Naive thymus-derived CD4-positive, alpha-beta T cell (primary cell): ENCODE data around the gene SLC43A1. TPM values are rescaled to one million over a fixed set of nuclear protein-coding genes. Genes with fewer than 3 reads are reported as not detected.

Experiments
- ATAC-seq: fragments of 150-1000 bp; cut with Tn5 transposase; 2 replicates; pipeline ENCODE4 v1.10.0; 2021; ENCODE audit warnings: mild to moderate bottlenecking, moderate library complexity
- CTCF ChIA-PET: fragments of 350-600 bp; sonication (Branson Sonifier 250); formaldehyde crosslinking; loops from one replicate; lab custom pipeline; 2021; ENCODE audit warnings: antibody characterized with exemption; lab: Charles Lee
- POLR2A ChIA-PET: fragments of 350-600 bp; sonication (Branson Sonifier 250); formaldehyde crosslinking; loops from one replicate; lab custom pipeline; 2021; ENCODE audit warnings: antibody characterized with exemption, inconsistent platforms; lab: Charles Lee
- DNase-seq, 9 donors: peaks; one replicate each; pipeline versions ENCODE4 v3.0.0 to v3.0.0-alpha.2; 2020 to 2022; ENCODE audit warnings: mixed read lengths in 1 of 9
- H3K27ac ChIP-seq: one replicate; pipeline ENCODE4 v1.7.0; 2013; ENCODE audit warnings: mild to moderate bottlenecking, low read depth, low read length, moderate library complexity
- H3K27me3 ChIP-seq, 2 donors: one replicate each; pipeline ENCODE4 v1.7.0; 2013; ENCODE audit warnings: low read length in 2 of 2, mild to moderate bottlenecking in 2 of 2, moderate library complexity in 2 of 2; ENCODE audit not compliant: control insufficient read depth in 2 of 2, insufficient read depth in 2 of 2
- H3K36me3 ChIP-seq, 3 experiments: 1 replicate in 2 of 3; 2 replicates in 1 of 3; pipeline ENCODE4 v1.7.0; 2013; ENCODE audit warnings: low read length in 3 of 3, mild to moderate bottlenecking in 3 of 3, moderate library complexity in 1 of 3; ENCODE audit not compliant: insufficient read depth in 3 of 3, control insufficient read depth in 2 of 3
- H3K4me1 ChIP-seq, 2 donors: one replicate each; pipeline ENCODE4 v1.7.0; 2013; ENCODE audit warnings: low read length in 2 of 2, mild to moderate bottlenecking in 2 of 2, moderate library complexity in 1 of 2; ENCODE audit not compliant: control insufficient read depth in 2 of 2, insufficient read depth in 2 of 2
- H3K4me3 ChIP-seq: 2 replicates; pipeline ENCODE4 v1.7.0; 2013; ENCODE audit warnings: mild to moderate bottlenecking, low read length
- H3K9me3 ChIP-seq, 3 experiments: 1 replicate in 2 of 3; 2 replicates in 1 of 3; pipeline ENCODE4 v1.7.0; 2013; ENCODE audit warnings: low read length in 3 of 3; ENCODE audit not compliant: control insufficient read depth in 2 of 3
- H3K27ac Mint-ChIP-seq, 9 donors: one replicate each; pipeline ENCODE4 v1.8.0; 2020 to 2022; ENCODE audit warnings: mixed read lengths in 9 of 9, mild to moderate bottlenecking in 8 of 9, moderate library complexity in 5 of 9, inconsistent platforms in 2 of 9
- H3K27me3 Mint-ChIP-seq, 5 donors: one replicate each; pipeline ENCODE4 v1.8.0; 2021 to 2022; ENCODE audit warnings: mixed read lengths in 5 of 5, mild to moderate bottlenecking in 1 of 5
- H3K36me3 Mint-ChIP-seq, 5 donors: one replicate each; pipeline ENCODE4 v1.8.0; 2020 to 2022; ENCODE audit warnings: mixed read lengths in 5 of 5, mild to moderate bottlenecking in 3 of 5, inconsistent platforms in 1 of 5
- H3K4me1 Mint-ChIP-seq, 7 donors: one replicate each; pipeline ENCODE4 v1.8.0; 2020 to 2022; ENCODE audit warnings: mixed read lengths in 7 of 7, mild to moderate bottlenecking in 3 of 7, inconsistent platforms in 1 of 7
- H3K4me3 Mint-ChIP-seq, 10 donors: one replicate each; pipeline ENCODE4 v1.8.0; 2020 to 2022; ENCODE audit warnings: mild to moderate bottlenecking in 10 of 10, mixed read lengths in 10 of 10, moderate library complexity in 6 of 10, inconsistent platforms in 2 of 10
- H3K9me3 Mint-ChIP-seq, 11 donors: one replicate each; pipeline ENCODE4 v1.8.0; 2020 to 2022; ENCODE audit warnings: mixed read lengths in 11 of 11, mild to moderate bottlenecking in 4 of 11, inconsistent platforms in 1 of 11, moderate library complexity in 1 of 11
- intact Hi-C, 2 donors: fragments of 100-400 bp; cut with micrococcal nuclease; formaldehyde crosslinking; loops; one replicate each; pipeline ENCODE4 v1.15.1; 2023
- polyA plus RNA-seq, 2 donors: library from polyadenylated mRNA; unstranded; fragments of 300-500 nt; fragmentation: Illumina TruSeq; gene quantifications; one replicate each; pipeline ENCODE4 v1.2.3, GENCODE V29; 2021
- total RNA-seq, 6 experiments: library from RNA in 5 of 6; stranded (reverse) in 5 of 6; gene quantifications; 1 replicate in 5 of 6; 2 replicates in 1 of 6; pipeline ENCODE4 v1.2.3 and lab custom pipeline; 2021 to 2026

Gene SLC43A1
- total and polyA plus RNA-seq, 7 experiments from 2014 or later = 10.1 to 19.2 (median 15.4) TPM

- POLR2A ChIA-PET = no interaction called here
These were observed 80.6 kb downstream of the SLC43A1 start for GRCh38 chr11:57434640-57435546.

More at GRCh38 chr11:57434640-57435546, 80.6 kb downstream of the SLC43A1 start:
- CTCF ChIA-PET = no interaction called here
- H3K4me3 Mint-ChIP-seq = no peak overlapping the region
- DNase-seq = no peak
- H3K27ac Mint-ChIP-seq = no peak overlapping the region
- Histone ChIP-seq H3K27ac (no peak overlapping the region), H3K27me3 (no peaks in the 10 kb centered on the region), H3K9me3 (no peaks in the 10 kb centered on the region), H3K4me1 (no peaks in the 10 kb centered on the region), H3K4me3 (no peak overlapping the region), H3K36me3 (no peaks in the 10 kb centered on the region)
- no peaks in the 10 kb centered on the region for H3K36me3 Mint-ChIP-seq
- H3K27me3 Mint-ChIP-seq = peaks cover 0 to 5% (median 0%) of the 10 kb centered on the region in 5 donors
- ATAC-seq = peak; percentile 44
- intact Hi-C loops = no loop called here
- H3K9me3 Mint-ChIP-seq = no peaks in the 10 kb centered on the region
- H3K4me1 Mint-ChIP-seq = peaks cover 0 to 10% (median 0%) of the 10 kb centered on the region in 7 donors

Other genes with a start within 250 kb of the SLC43A1 start
- 10 to 100 TPM; 11.2 to 22.0 (median 15.9) TPM for gene TNKS1BP1, start 190.8 kb downstream of the SLC43A1 start, total RNA-seq
- gene TNKS1BP1, start 190.8 kb downstream of the SLC43A1 start, polyA plus RNA-seq = 1 to 10 TPM; 2.8 to 7.5 TPM
- gene SSRP1, start 179.8 kb downstream of the SLC43A1 start, total RNA-seq = 100 to 1,000 TPM in 1 of 5 experiments, 10 to 100 TPM in 4; 46.9 to 146 (median 70.1) TPM
- 10 to 100 TPM; 34.3 to 48.9 TPM for gene SSRP1, start 179.8 kb downstream of the SLC43A1 start, polyA plus RNA-seq
- not detected for gene P2RX3, start 177.3 kb downstream of the SLC43A1 start, total RNA-seq
- gene P2RX3, start 177.3 kb downstream of the SLC43A1 start, polyA plus RNA-seq = not detected
- gene PRG3, start 134.6 kb downstream of the SLC43A1 start, total RNA-seq = not detected
- not detected for gene PRG3, start 134.6 kb downstream of the SLC43A1 start, polyA plus RNA-seq
- 1 to 10 TPM in 1 of 5 experiments, under 1 TPM in 2, not detected in 2; 0.44 to 1.7 (median 0.48) TPM for gene PRG2, start 125.1 kb downstream of the SLC43A1 start, total RNA-seq
- not detected for gene PRG2, start 125.1 kb downstream of the SLC43A1 start, polyA plus RNA-seq
- 10 to 100 TPM; 10.5 to 67.9 (median 12.2) TPM for gene SLC43A3, start 88.6 kb downstream of the SLC43A1 start, total RNA-seq
- gene SLC43A3, start 88.6 kb downstream of the SLC43A1 start, polyA plus RNA-seq = 10 to 100 TPM; 10.0 to 16.7 TPM
- gene RTN4RL2, start 55.2 kb downstream of the SLC43A1 start, total RNA-seq = under 1 TPM in 3 of 5 experiments, not detected in 2; 0.19 to 0.47 (median 0.27) TPM
- under 1 TPM; 0.08 to 0.44 TPM for gene RTN4RL2, start 55.2 kb downstream of the SLC43A1 start, polyA plus RNA-seq
- 10 to 100 TPM; 23.7 to 52.8 (median 34.7) TPM for gene TIMM10, start 15.1 kb upstream of the SLC43A1 start, total RNA-seq
- gene TIMM10, start 15.1 kb upstream of the SLC43A1 start, polyA plus RNA-seq = 10 to 100 TPM; 76.5 to 79.4 TPM
- gene SMTNL1, start 21.9 kb upstream of the SLC43A1 start, total RNA-seq = not detected
- under 1 TPM; 0.28 to 0.44 TPM for gene SMTNL1, start 21.9 kb upstream of the SLC43A1 start, polyA plus RNA-seq
- 100 to 1,000 TPM in 1 of 5 experiments, 10 to 100 TPM in 4; 51.1 to 326 (median 64.2) TPM for gene UBE2L6, start 52.0 kb upstream of the SLC43A1 start, total RNA-seq
- 100 to 1,000 TPM; 236 to 238 TPM for gene UBE2L6, start 52.0 kb upstream of the SLC43A1 start, polyA plus RNA-seq
- 1 to 10 TPM in 1 of 5 experiments, under 1 TPM in 2, not detected in 2; 0.21 to 3.7 (median 0.97) TPM for gene SERPING1, start 82.0 kb upstream of the SLC43A1 start, total RNA-seq
- gene SERPING1, start 82.0 kb upstream of the SLC43A1 start, polyA plus RNA-seq = not detected
- gene YPEL4, start 134.2 kb upstream of the SLC43A1 start, total RNA-seq = 10 to 100 TPM in 2 of 5 experiments, 1 to 10 TPM in 2, under 1 TPM in 1; 0.70 to 13.4 (median 4.3) TPM
- under 1 TPM; 0.15 to 0.18 TPM for gene YPEL4, start 134.2 kb upstream of the SLC43A1 start, polyA plus RNA-seq
- 10 to 100 TPM; 12.8 to 18.5 (median 14.7) TPM for gene CLP1, start 142.1 kb upstream of the SLC43A1 start, total RNA-seq
- gene CLP1, start 142.1 kb upstream of the SLC43A1 start, polyA plus RNA-seq = 10 to 100 TPM; 10.1 to 10.3 TPM
- gene ZDHHC5, start 152.4 kb upstream of the SLC43A1 start, total RNA-seq = 10 to 100 TPM; 51.4 to 82.2 (median 59.1) TPM
- gene ZDHHC5, start 152.4 kb upstream of the SLC43A1 start, polyA plus RNA-seq = 10 to 100 TPM; 26.9 to 44.5 TPM
- 10 to 100 TPM; 10.2 to 15.6 (median 12.4) TPM for gene MED19, start 196.5 kb upstream of the SLC43A1 start, total RNA-seq
- 10 to 100 TPM; 12.4 to 13.8 TPM for gene MED19, start 196.5 kb upstream of the SLC43A1 start, polyA plus RNA-seq
- 10 to 100 TPM; 43.0 to 67.3 (median 64.8) TPM for gene TMX2, start 196.9 kb upstream of the SLC43A1 start, total RNA-seq
- gene TMX2, start 196.9 kb upstream of the SLC43A1 start, polyA plus RNA-seq = 10 to 100 TPM; 79.0 to 91.2 TPM
- 100 to 1,000 TPM in 3 of 5 experiments, 10 to 100 TPM in 2; 93.6 to 193 (median 124) TPM for gene SELENOH, start 225.8 kb upstream of the SLC43A1 start, total RNA-seq
- 100 to 1,000 TPM; 339 to 382 TPM for gene SELENOH, start 225.8 kb upstream of the SLC43A1 start, polyA plus RNA-seq
- gene BTBD18, start 236.1 kb upstream of the SLC43A1 start, total RNA-seq = not detected
- under 1 TPM; 0.56 to 0.95 TPM for gene BTBD18, start 236.1 kb upstream of the SLC43A1 start, polyA plus RNA-seq
- gene CTNND1, start 246.1 kb upstream of the SLC43A1 start, total RNA-seq = 10 to 100 TPM in 4 of 5 experiments, 1 to 10 TPM in 1; 9.3 to 32.0 (median 13.7) TPM
- 1 to 10 TPM in 1 of 2 donors, under 1 TPM in 1; 0.80 to 2.0 TPM for gene CTNND1, start 246.1 kb upstream of the SLC43A1 start, polyA plus RNA-seq